GM23338 (cell line): ENCODE data around the gene CCDC3. TPM values are rescaled to one million over a fixed set of nuclear protein-coding genes. Genes with fewer than 3 reads are reported as not detected.
A peak's percentile ranks its signal among the peaks of the same experiment; 100 is the strongest.

Source experiments
- ATAC-seq: fragments of 200-7000 bp; cut with Tn5 transposase; 3 replicates; pipeline ENCODE4 v1.9.1; 2020
- DNase-seq: peaks from one replicate; pipeline ENCODE4 v3.0.0-alpha.2; 2015; ENCODE audit warnings: low spot score
- H2AFZ ChIP-seq: fragments of 200-600 bp; sonication (generic); 2 replicates; pipeline ENCODE4 v1.8.0; 2016; ENCODE audit warnings: antibody characterized with exemption, mild to moderate bottlenecking, moderate library complexity
- H3F3A ChIP-seq: fragments of 200-600 bp; sonication (generic); replicated peaks from 2 replicates; pipeline ENCODE4 v1.8.0; 2017; ENCODE audit warnings: antibody characterized with exemption, mixed run types, low read depth
- H3K27ac ChIP-seq: fragments of 200-600 bp; sonication (generic); 2 replicates; pipeline ENCODE4 v1.6.1; 2016; ENCODE audit warnings: low read depth
- H3K27me3 ChIP-seq: fragments of 200-600 bp; sonication (generic); 2 replicates; pipeline ENCODE4 v1.8.0; 2016; ENCODE audit warnings: mild to moderate bottlenecking, mixed run types, moderate library complexity; ENCODE audit not compliant: insufficient read depth
- H3K36me3 ChIP-seq: fragments of 200-600 bp; sonication (generic); 2 replicates; pipeline ENCODE4 v1.8.0; 2016; ENCODE audit warnings: mild to moderate bottlenecking; ENCODE audit not compliant: insufficient read depth
- H3K4me1 ChIP-seq: fragments of 200-600 bp; sonication (generic); 2 replicates; pipeline ENCODE4 v1.8.0; 2016; ENCODE audit warnings: mild to moderate bottlenecking, moderate library complexity; ENCODE audit not compliant: insufficient read depth
- H3K4me2 ChIP-seq: fragments of 200-600 bp; sonication (generic); 2 replicates; pipeline ENCODE4 v1.7.1; 2017; ENCODE audit warnings: mixed run types
- H3K4me3 ChIP-seq: fragments of 200-600 bp; sonication (generic); 2 replicates; pipeline ENCODE4 v1.6.1; 2016; ENCODE audit warnings: mixed run types
- H3K79me2 ChIP-seq: fragments of 200-600 bp; sonication (generic); replicated peaks from 2 replicates; pipeline ENCODE4 v1.8.0; 2017; ENCODE audit warnings: mild to moderate bottlenecking; ENCODE audit not compliant: insufficient read depth
- H3K9me2 ChIP-seq: fragments of 200-600 bp; sonication (generic); 2 replicates; pipeline ENCODE4 v1.8.0; 2017; ENCODE audit not compliant: insufficient read depth
- H4K20me1 ChIP-seq: fragments of 200-600 bp; sonication (generic); replicated peaks from 2 replicates; pipeline ENCODE4 v1.8.0; 2017; ENCODE audit warnings: mild to moderate bottlenecking; ENCODE audit not compliant: insufficient read depth
- H3K27ac Mint-ChIP-seq: 2 replicates; pipeline ENCODE4 v1.8.0; 2020; ENCODE audit warnings: inconsistent platforms, mild to moderate bottlenecking, moderate library complexity, mixed read lengths
- H3K27me3 Mint-ChIP-seq: 3 replicates; pipeline ENCODE4 v1.8.0; 2022; ENCODE audit warnings: low read depth, mild to moderate bottlenecking, moderate library complexity, mixed read lengths, inconsistent platforms; ENCODE audit not compliant: insufficient read depth, poor library complexity
- H3K36me3 Mint-ChIP-seq: 3 replicates; pipeline ENCODE4 v1.8.0; 2021; ENCODE audit warnings: low read depth, mild to moderate bottlenecking, inconsistent platforms, moderate library complexity, mixed read lengths
- H3K4me1 Mint-ChIP-seq: 3 replicates; pipeline ENCODE4 v1.8.0; 2020; ENCODE audit warnings: mild to moderate bottlenecking, inconsistent platforms, mixed read lengths
- H3K4me3 Mint-ChIP-seq: 3 replicates; pipeline ENCODE4 v1.8.0; 2021; ENCODE audit warnings: moderate library complexity, mild to moderate bottlenecking, inconsistent platforms, mixed read lengths
- H3K9me3 Mint-ChIP-seq: 3 replicates; pipeline ENCODE4 v1.8.0; 2020; ENCODE audit warnings: moderate library complexity, mild to moderate bottlenecking, inconsistent platforms, mixed read lengths
- CTCF ChIP-seq, 2 experiments: fragments of 200-600 bp in 1 of 2; sonication (generic) in 1 of 2; conservative IDR thresholded peaks; 2 replicates each; pipeline versions ENCODE4 v1.5.1 to v1.6.1; 2016 to 2017; ENCODE audit warnings: antibody characterized with exemption in 2 of 2, low read depth in 2 of 2, mild to moderate bottlenecking in 2 of 2, moderate library complexity in 1 of 2
- EZH2phosphoT487 ChIP-seq: fragments of 200-600 bp; sonication (generic); IDR thresholded peaks from one replicate; pipeline ENCODE4 v1.8.1; 2018; ENCODE audit warnings: antibody characterized with exemption; ENCODE audit not compliant: unreplicated experiment
- STAT1 ChIP-seq: IDR thresholded peaks from one replicate; pipeline ENCODE4 v1.6.1; 2016; ENCODE audit warnings: antibody characterized with exemption; ENCODE audit not compliant: unreplicated experiment
- polyA plus RNA-seq: library from polyadenylated mRNA; unstranded; fragments of >200 nt; fragmentation: Nextera tagmentation; extraction: Ambion mirVana; gene quantifications from 2 replicates; pipeline ENCODE4 v1.2.1, GENCODE V29; 2016
- total RNA-seq: library from RNA; depleted of rRNA; stranded (reverse); fragments of >200 nt; shearing (Covaris generic); gene quantifications from 2 replicates; pipeline ENCODE4 v1.2.3, GENCODE V29; 2014
- TF ChIP-seq, protein P1 (sequence below): fragments of 250-450 bp; sonication (Bioruptor Pico); IDR thresholded peaks from 2 replicates; pipeline ENCODE4 v1.5.0; 2020; ENCODE audit warnings: mild to moderate bottlenecking, moderate library complexity

CCDC3 gene
- total and polyA plus RNA-seq, 2 experiments from 2014 or later = 1.4 to 5.2 TPM

GRCh38 chr10:12975266-12975665 is 26.2 kb downstream of the CCDC3 start:
- no peaks in the 10 kb centered on the region for H4K20me1 ChIP-seq
- no peaks in the 10 kb centered on the region for H3K36me3 ChIP-seq
- H3K27me3 ChIP-seq = no peaks in the 10 kb centered on the region
- Mint-ChIP-seq H3K9me3 (no peaks in the 10 kb centered on the region), H3K27me3 (peaks cover 7% of the 10 kb centered on the region), H3K27ac (no peak overlapping the region; the same call in 1 of the 2 replicates), H3K4me1 (no peaks in the 10 kb centered on the region; the same call in 2 of the 3 replicates), H3K4me3 (no peak overlapping the region), H3K36me3 (no peaks in the 10 kb centered on the region)
- no peaks in the 10 kb centered on the region for H3K79me2 ChIP-seq
- H3K4me3 ChIP-seq = no peak overlapping the region
- no peak overlapping the region; the same call in 1 of the 2 replicates for H2AFZ ChIP-seq
- H3K9me2 ChIP-seq = no peaks in the 10 kb centered on the region
- DNase-seq = peak; percentile 63
- H3K4me2 ChIP-seq = no peak overlapping the region
- H3K27ac ChIP-seq = no peak overlapping the region
- TF ChIP-seq STAT1 = no peak
- TF ChIP-seq CTCF (conservative IDR thresholded peaks at IDR 0.05; ENCODE audit: low read depth in 2 of 2) = peak; percentile 48 to 53
- TF ChIP-seq EZH2phosphoT487 = no peak
- TF ChIP-seq, protein P1, sequence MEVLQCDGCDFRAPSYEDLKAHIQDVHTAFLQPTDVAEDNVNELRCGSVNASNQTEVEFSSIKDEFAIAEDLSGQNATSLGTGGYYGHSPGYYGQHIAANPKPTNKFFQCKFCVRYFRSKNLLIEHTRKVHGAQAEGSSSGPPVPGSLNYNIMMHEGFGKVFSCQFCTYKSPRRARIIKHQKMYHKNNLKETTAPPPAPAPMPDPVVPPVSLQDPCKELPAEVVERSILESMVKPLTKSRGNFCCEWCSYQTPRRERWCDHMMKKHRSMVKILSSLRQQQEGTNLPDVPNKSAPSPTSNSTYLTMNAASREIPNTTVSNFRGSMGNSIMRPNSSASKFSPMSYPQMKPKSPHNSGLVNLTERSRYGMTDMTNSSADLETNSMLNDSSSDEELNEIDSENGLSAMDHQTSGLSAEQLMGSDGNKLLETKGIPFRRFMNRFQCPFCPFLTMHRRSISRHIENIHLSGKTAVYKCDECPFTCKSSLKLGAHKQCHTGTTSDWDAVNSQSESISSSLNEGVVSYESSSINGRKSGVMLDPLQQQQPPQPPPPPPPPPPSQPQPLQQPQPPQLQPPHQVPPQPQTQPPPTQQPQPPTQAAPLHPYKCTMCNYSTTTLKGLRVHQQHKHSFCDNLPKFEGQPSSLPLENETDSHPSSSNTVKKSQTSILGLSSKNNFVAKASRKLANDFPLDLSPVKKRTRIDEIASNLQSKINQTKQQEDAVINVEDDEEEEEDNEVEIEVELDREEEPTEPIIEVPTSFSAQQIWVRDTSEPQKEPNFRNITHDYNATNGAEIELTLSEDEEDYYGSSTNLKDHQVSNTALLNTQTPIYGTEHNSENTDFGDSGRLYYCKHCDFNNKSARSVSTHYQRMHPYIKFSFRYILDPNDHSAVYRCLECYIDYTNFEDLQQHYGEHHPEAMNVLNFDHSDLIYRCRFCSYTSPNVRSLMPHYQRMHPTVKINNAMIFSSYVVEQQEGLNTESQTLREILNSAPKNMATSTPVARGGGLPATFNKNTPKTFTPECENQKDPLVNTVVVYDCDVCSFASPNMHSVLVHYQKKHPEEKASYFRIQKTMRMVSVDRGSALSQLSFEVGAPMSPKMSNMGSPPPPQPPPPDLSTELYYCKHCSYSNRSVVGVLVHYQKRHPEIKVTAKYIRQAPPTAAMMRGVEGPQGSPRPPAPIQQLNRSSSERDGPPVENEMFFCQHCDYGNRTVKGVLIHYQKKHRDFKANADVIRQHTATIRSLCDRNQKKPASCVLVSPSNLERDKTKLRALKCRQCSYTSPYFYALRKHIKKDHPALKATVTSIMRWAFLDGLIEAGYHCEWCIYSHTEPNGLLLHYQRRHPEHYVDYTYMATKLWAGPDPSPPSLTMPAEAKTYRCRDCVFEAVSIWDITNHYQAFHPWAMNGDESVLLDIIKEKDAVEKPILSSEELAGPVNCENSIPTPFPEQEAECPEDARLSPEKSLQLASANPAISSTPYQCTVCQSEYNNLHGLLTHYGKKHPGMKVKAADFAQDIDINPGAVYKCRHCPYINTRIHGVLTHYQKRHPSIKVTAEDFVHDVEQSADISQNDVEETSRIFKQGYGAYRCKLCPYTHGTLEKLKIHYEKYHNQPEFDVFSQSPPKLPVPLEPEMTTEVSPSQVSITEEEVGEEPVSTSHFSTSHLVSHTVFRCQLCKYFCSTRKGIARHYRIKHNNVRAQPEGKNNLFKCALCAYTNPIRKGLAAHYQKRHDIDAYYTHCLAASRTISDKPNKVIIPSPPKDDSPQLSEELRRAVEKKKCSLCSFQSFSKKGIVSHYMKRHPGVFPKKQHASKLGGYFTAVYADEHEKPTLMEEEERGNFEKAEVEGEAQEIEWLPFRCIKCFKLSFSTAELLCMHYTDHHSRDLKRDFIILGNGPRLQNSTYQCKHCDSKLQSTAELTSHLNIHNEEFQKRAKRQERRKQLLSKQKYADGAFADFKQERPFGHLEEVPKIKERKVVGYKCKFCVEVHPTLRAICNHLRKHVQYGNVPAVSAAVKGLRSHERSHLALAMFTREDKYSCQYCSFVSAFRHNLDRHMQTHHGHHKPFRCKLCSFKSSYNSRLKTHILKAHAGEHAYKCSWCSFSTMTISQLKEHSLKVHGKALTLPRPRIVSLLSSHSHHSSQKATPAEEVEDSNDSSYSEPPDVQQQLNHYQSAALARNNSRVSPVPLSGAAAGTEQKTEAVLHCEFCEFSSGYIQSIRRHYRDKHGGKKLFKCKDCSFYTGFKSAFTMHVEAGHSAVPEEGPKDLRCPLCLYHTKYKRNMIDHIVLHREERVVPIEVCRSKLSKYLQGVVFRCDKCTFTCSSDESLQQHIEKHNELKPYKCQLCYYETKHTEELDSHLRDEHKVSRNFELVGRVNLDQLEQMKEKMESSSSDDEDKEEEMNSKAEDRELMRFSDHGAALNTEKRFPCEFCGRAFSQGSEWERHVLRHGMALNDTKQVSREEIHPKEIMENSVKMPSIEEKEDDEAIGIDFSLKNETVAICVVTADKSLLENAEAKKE = no peak
- ATAC-seq = peak; percentile 71
- H3K4me1 ChIP-seq = no peaks in the 10 kb centered on the region
- no peaks in the 10 kb centered on the region for H3F3A ChIP-seq
